Left forelimb (tissue), 1 donor: ENCODE results near the gene PIAS4.
"Not testable (repeated sequence)": the region's sequence is repeated elsewhere in the genome, so short reads cannot be mapped to it uniquely, and the experiment has no call there.

Experiments used
- DNase-seq: peaks from one replicate; pipeline ENCODE4 v3.0.0-alpha.2; 2018; ENCODE audit warnings: low spot score

The PIAS4 gene, protein sequence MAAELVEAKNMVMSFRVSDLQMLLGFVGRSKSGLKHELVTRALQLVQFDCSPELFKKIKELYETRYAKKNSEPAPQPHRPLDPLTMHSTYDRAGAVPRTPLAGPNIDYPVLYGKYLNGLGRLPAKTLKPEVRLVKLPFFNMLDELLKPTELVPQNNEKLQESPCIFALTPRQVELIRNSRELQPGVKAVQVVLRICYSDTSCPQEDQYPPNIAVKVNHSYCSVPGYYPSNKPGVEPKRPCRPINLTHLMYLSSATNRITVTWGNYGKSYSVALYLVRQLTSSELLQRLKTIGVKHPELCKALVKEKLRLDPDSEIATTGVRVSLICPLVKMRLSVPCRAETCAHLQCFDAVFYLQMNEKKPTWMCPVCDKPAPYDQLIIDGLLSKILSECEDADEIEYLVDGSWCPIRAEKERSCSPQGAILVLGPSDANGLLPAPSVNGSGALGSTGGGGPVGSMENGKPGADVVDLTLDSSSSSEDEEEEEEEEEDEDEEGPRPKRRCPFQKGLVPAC

DNA sequence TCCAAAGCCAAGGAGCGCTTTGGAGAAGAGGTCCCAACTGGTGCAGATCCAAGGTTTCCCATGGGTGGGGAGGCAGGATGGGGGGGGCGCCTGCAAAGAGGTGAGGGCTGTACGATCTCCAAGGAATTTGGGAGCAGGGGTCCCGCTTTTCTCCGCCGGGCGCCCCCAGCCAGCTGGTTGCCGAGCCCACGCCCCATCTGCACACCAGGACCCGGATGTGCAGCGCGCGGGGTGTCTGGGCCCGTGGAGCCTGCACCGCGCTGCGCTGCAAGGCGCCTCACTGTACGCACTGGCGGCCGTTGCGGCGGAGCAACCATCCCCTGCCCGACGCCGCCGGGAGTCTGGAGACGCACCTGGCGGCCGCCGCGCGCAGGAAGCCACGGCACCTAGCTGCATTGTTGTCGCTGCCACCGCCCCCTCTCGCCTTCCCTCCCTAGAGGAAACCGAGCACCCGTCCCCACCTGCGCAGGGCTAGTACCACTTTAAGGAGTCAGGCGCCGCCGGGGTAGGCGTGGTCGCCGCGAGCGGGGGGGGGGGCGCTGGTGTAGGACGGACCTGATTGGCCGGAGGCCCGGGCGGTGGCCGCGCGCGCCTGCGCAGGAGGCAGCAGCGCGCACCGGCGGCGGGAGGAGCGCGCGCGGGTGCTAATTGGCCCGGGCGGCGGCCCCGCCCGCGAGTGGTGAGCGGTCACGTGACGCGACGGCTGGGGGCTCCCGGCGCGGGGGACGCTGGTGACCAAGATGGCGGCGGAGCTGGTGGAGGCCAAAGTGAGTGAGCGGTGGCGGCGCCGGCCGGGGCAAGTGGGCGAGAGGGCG is at the start of gene PIAS4:
Gene PIAS4, plus strand, starts transcription at position 716 of the 815 bp plus-strand sequence. Its CDS starts 25 bp downstream, at position 741.
- peak; percentile 98 for DNase-seq

DNA sequence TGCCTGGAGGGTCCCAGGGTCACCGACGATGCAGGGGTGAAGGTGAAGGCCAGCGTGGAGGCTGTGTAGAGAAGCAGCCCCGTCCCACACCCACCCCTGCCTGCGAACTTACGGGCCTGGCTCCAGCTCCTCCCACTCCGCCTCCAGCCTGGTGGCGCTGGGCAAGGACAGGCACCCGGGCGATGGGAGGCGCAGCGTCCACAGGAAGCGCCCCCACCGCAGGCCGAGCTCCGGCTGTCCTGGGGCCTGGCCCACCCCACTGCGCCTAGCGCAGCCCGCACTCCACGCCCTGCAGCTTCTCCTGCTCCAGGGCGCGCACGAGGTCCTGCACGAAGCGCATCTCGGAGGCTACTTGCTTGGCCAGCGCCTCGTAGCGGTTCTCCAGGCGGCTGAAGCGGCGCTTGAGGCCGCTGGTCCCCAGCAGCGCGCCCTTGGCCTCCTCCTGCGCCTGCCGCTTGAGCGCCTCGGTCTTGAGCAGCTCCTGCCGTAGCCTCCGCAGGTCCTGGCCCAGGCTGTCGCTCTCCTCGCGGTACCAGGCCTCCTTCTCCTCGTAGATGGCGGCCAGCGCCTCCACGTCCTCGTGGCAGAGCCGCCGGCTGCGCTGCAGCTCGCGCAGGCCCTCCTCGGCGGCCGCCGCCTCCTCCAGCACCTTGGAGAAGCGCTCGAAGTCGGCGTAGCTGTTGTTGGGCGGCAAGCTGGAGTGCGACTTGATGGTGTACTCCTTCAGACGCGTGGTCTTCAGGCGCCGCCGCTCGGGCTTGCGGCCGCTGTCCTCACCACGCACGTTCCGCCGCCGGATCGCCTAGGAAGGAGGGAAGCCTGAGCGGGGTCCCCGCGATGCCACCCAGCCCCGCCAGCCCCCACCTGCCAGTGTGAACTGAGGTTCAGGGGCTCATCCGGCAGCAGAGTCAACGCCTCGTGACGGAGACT is 48.4 kb upstream of the PIAS4 start:
- DNase-seq, result no peak

DNA sequence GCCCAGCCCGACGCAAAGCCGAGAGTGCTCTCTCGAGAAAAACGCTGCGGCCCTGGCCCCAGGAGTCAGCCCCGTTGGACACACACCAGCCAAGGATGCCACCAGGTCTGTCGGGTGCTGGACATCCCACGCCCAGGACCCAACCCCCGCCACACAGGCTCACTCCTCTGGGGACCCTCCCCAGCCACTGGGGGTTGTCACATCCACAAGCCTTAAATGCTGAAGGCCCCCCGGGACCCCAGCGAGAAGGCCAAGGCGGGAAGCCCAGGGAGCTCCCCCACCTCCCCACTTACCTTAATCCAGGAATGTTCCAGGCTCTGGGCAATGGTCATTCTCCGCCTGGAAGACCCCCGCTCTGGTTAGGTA is 47.8 kb upstream of the PIAS4 start:
- no peak for DNase-seq

DNA sequence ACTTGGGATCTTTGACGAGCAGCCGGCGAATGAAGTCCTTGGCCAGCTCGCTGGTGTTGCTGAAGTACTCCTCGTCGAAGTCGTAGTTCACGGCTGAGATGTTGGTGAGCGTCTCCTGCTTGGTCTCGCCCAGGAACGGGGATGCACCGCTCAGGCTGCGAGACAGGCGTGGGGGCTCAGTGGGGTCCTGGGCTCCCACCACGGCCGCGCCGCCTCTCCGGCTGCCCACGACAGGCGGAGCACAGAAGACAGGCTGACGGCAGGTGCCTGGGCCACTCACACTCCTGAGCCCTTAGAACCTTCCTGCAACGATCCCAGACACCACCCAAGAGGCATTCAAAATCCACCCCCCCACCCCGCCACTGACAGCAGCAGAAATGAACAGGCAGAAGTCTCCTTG is 46.5 kb upstream of the PIAS4 start:
- DNase-seq, result no peak

DNA sequence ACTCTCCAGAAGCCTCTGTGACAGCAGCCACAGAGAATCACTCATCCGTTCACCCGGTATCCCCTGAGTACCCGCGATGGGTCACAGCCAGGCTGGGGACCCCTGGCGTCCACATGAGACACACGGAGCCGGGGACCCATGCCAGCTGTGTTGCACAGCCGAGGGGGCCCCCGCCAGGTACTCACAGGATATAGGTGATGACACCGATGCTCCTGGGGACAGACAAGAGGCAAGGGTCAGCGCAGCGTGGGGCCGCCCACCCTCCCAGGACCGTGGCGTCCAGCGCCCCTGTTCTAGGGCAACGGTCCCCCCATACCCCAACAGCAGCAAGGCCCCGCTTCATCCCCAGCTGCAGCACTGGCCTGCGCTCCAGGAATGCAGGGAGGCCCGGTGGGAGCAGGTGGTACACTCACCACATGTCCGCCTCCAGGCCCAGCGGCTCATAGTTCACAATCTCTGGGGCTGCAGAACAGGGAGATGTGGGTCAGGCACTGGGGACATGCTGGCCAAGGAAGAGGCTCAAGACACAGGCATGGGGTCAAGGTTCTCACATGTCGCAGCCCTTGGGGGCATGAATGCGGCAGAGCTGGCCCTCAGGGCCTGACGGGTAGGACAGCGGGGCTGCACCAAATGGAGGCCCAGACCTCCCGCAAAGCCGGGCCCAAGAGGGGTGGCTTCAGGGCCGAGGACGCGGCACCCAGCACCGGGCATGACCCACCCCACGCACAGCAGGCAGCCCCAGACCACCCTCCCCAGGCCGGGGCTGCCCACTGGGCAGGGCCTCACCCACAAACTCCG is 43.9 kb upstream of the PIAS4 start:
- DNase-seq, result no peak

DNA sequence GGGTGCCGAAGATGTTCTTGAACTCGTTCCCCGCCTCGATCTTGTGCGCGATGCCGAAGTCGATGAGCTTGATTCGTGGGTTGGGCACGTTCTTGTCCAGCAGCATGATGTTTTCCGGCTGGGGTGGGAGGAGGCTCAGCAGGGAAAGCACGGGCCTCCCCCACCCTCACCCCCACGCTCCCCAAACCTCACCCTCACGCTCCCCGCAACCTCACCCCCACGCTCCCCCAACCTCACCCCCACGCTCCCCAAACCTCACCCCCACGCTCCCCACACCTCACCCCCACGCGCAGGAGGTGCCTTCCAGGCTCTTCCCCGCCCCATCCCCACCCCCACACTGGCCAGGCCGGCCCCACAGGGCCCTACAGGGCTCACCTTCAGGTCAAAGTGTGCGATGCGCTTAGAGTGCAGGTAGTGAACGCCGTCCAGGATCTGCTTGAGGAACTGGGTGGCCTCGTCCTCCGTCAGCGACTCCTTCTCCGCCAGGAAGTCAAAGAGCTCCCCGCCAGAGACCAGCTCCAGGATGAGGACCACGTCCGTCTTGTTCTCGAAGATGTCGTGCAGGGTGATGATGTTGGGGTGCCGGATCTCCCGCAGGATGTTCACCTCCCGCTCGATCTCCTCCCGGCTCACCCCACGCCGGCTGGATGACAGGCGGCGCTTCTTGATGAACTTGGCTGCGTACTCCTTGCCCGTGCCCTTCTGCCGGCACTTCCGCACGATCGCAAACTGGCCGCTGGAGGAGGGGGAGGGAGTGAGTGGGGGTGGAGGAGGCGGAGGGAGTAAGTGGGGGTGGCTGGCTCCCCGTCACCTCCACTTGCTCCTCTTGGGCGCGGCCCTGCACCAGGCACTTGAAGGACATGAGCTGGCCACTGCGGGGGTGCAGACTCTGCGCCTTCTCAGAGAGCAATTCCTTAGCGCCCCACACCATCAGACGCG is 43.0 kb upstream of the PIAS4 start:
- DNase-seq, result no peak

DNA sequence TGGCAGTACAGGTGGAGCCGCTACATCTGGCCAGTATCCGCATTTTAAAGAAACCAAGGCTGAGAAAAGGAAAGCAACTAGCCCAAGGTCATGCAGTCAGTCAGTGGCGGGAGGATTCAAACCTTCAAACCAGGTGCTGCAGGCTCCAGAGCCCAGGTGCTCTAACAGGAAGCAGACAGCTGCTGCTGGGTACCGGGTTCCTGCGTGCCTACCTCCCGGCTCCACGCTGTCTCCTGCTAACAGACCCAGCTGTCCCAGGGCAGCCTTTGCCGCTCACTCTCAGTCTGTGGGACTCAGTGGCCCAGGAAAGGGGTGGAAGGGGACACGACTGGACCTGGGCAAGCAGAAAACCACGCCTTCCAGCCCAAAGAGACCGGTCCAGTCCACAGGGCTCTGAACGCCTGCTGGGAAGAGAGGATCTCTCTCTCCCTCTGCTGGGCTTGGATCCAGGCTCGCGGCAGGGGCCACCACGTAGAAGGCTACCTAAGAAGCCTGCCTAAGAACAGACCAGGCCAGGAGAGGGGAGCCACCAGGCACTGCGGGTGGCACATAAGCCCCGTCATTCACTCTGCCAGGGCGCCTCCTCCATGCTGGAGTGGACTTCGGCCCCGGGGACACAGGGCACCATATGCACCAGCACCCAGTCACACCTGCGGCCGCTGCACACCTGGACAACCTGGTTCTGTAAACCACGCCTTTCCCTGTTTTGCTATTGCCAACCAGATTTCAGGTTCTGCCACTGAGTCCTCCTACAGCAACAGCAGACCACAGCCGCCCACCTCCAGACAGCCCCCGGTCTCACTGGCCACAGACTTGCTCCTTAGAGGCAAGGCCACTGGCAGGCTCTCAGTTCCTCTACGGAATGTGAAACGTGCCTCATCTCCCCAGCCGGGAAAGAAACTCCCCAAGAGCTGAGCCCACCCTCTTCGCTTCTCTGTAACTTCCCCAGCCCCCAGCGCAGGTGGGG is 41.2 kb upstream of the PIAS4 start:
- no peak for DNase-seq

DNA sequence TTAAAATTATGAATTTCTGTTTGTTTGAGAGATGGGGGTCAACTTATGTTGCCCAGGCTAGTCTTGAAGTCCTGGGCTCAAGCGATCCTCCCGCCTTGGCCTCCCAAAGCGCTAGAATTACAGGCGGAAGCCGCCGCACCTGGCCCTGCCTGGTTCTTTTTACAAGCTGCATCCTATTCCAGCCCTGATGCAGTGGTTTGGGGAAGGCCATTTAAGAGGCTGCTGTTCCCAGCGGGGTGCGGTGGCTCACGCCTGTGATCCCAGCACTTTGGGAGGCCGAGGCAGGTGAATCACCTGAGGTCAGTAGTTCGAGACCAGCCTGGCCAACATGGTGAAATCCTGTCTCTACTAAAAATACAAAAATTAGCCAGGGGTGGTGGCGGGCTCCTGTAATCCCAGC is 39.6 kb upstream of the PIAS4 start:
- not testable (repeated sequence) for DNase-seq

DNA sequence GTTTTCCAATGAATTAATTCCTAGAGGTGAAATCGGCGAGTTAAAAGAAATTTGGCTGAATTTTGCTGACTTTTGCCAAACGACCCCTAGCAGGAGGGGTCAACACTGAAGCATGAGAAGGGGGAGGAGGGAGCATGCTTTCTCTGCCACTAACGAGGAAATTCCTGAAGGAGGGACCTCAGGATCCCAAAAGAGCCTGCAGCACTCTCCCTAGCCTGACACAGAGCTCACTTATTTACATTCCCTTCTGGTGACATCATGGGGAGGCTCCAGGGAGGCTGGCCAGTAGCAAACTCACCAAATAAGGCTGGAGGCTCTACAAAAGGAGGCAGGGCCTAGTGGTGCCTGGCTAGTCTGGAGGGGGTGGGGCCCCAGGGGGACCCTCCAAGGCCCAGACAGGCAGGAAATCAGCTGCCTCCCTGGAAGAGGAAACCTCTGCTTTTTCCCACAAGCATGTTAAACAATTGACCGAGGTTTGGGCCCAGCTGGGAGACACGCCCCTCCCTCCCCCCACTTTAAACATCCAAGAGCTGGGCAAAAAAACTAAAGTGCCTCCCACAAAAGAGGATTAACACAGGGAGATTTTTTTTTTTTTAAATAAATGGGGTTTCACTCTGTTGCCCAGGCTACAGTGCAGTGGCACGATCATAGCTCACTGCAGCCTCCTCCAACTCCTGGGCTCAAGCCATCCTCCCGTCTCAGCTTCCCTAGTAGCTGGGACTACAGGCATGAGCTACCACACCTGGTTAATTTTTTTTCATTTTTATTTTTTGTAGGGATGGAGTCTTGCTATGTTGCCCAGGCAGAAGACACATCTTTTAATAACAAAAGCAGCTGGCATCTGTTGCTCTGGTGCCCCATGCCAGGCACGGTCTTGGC is 38.7 kb upstream of the PIAS4 start:
- no peak for DNase-seq

DNA sequence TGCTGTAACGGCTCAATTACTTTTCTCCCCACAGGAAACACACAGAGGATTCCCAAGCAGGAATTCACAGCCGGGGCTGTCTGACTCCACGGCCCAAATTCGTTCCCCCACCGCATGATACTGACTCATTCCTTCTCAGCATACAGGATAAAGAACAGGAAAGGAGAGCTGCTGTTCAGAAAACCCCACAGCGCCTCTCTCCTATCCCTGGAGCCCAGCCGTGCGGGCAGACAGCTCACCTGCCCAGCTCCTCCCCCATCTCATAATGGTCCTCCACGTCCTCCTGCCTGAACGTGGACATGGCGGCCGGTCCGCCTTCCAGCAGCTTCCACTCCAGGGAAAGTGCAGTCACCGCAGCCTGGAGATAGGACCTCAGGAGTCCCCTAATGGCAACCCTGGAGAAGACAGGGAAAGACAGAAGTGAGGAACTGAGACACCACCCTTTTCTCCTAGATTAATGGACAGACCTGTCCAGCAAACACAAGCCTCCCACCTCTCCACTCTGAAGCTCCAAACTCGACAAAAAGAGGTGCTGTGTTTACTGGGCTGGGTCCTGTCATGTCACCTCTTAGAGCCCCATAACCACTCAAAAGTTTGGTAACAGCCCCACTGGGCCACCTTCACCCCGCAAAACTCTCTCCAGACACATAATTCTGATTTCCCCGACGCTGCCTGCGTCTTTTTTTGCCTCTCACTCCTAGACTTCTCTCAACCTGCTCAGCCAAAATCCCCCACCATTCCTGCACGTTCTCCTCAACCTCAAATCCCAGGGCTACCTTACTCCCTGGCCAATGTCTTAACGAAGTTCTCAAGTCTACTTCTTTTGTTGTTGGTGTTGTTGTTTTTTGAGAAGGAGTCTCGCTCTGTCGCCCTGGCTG is 37.9 kb upstream of the PIAS4 start:
- DNase-seq, result no peak

DNA sequence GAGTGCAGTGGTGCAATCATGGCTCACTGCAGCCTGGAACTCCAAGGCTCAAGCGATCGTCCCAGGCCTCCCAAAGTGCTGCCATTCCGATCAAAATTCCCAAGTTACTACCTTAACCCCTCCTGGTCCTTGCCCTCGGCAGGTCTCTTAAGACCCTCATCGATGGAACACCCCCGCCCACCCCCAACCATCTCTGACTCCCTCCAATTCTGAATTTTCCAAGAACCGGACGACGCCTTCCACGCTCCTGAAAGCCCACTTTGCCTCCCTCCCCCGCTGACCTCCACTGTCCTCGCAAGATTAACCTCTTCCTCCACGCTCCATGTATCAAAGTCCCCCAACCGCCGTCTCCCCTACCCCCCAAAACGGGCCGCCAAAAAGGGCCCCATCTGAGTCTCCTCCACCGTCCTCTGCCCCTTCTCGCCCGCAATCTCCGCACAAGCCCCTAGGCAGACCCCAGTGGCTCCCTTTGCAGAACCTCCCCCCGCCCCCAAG is 37.2 kb upstream of the PIAS4 start:
- DNase-seq, result no peak

DNA sequence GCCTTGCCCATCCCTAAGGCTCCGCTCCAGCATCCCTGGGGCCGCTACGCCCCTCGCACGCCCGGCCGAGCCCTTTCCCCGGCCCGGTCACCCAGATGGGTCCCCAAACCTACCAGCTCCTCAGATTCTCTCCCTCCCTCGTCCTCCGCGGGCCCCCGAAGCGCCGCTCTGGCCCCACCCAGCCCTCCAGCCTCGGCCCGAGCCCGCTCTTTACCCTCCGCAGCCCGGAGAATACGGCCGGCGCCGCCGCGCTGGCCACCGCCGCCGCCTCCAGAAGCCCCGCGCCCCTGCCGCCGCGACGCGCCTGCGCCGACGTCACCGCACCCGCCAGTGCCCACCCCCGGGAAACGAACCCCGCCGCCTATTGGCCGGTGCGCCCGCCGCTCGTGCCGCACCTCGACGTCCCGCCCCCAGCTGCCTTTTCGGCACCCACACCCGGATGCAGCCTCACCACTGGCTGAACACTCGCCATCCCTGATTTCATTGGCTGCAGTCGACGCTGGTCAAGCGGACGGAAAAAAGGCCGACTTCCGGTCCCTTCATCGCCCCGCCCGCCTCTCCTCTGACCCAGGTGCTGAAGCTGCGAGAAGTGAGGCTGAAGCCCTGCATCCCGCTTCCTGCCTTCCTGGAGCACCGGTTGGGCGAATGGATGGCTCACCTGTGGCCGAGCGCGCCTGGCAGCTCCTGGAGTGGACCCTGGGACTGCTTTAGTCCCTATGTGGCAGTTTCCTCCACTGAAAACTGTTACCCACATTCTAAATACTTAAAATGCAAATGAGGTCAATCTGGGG is 36.5 kb upstream of the PIAS4 start, which contains the start of gene DAPK3:
Gene DAPK3, minus strand, starts transcription at position 292 of the 791 bp plus-strand sequence. CDS start 1,364 bp downstream, outside the sequence.
- DNase-seq, result peak; percentile 99

DNA sequence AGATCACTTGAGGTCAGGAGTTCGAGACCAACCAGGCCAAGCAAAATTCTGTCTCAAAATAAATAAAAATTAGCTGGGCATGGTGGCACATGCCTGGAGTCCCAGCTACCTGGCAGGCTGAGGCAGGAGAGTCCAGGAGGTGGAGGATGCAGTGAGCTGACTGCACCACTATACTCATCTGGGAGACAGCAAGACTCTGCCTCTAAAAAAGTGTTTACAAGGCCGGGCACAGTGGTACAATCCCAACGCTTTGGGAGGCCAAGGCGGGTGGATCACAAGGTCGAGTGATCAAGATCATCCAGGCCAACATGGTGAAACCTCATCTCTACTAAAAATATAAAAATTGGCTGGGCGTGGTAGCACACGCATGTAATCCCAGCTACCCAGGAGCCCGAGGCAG is 32.4 kb upstream of the PIAS4 start:
- no peak for DNase-seq

DNA sequence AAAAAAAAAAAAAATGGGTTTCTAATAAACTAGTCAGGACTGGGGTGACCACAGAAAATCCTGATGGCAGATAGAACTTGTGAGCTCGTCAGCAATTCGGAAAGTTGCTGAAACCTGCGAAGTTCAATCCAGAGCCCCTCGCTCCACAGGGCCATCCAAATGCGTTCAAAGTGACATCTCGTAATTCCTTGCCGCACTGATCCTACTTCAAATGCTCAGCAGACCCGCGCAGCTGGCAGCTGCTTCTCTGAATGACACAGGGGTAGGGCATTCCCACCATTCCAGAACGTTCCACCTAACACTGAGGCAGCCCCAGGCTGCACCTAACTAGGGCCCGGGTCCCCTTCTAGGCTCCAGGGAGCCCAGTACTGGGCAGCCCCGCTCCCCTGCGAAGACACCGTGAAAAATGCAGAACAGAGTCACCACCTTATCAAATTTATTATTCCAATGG is 31.9 kb upstream of the PIAS4 start:
- DNase-seq, result no peak

DNA sequence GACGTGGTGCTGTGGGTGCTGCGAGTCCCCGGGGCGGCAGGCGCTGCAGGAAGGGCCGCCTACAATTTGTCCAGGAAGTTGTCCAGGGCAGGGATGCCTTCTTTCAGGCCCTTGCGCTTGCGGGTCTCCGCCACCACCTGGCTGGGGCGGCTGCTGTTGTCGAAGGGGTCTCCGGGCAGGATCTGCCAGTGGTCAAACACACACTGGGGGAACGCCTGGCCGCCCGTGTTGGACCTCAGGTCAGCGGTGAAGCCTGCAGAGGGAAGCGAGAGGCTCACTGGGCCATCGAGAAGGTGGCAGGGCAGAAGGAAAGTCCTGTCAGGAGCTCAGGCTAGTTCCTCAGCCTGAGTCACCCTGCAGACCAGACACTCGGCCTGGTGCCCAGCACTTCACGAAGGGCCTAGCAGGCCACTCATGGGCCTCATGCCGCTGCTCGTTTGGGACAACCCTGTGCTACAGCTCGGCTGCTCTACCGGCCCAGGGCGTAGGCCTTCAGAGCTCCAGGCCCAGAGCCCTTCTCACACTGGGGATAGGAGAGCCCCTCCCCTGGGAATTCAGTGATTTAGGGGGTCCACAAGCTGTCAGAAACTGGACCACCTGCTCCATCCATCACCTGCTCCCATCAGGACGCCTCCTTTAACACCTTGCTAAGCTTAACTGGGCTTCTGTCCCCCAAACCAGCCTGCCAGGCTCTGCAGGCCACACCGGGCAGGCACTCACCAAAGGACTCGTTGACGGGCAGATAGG is 30.9 kb upstream of the PIAS4 start:
- no peak for DNase-seq
